Progenitor cell of endocrine pancreas (in vitro differentiated cells): ENCODE results near the gene ATP6AP1. TPM values are rescaled to one million over a fixed set of nuclear protein-coding genes. Genes with fewer than 3 reads are reported as not detected.

Experiments used
- DNase-seq: peaks from one replicate; pipeline ENCODE4 v3.0.0; 2021; ENCODE audit warnings: low spot score; ENCODE audit not compliant: unreplicated experiment
- H3K27ac Mint-ChIP-seq: 2 replicates; pipeline ENCODE4 v1.8.0; 2021; ENCODE audit warnings: mild to moderate bottlenecking, moderate library complexity, mixed read lengths
- H3K27me3 Mint-ChIP-seq: 2 replicates; pipeline ENCODE4 v1.8.0; 2021; ENCODE audit warnings: mixed read lengths
- H3K36me3 Mint-ChIP-seq: 2 replicates; pipeline ENCODE4 v1.8.0; 2022; ENCODE audit warnings: mixed read lengths; ENCODE audit not compliant: insufficient read depth
- H3K4me1 Mint-ChIP-seq: 2 replicates; pipeline ENCODE4 v1.8.0; 2021; ENCODE audit warnings: low read depth, mixed read lengths
- H3K4me3 Mint-ChIP-seq: 2 replicates; pipeline ENCODE4 v1.8.0; 2021; ENCODE audit warnings: low read depth, mild to moderate bottlenecking, moderate library complexity, mixed read lengths
- H3K9me3 Mint-ChIP-seq: 2 replicates; pipeline ENCODE4 v1.8.0; 2021; ENCODE audit warnings: low read depth, mixed read lengths
- total RNA-seq: library from RNA; stranded (reverse); gene quantifications from 2 replicates; pipeline ENCODE4 v1.2.1, GENCODE V29; 2021
- TF ChIP-seq, protein P1 (sequence below): fragments of 200-600 bp; sonication (generic); IDR thresholded peaks from one replicate; pipeline ENCODE4 v1.5.0; 2021; ENCODE audit warnings: antibody characterized with exemption, mild to moderate bottlenecking; ENCODE audit not compliant: unreplicated experiment

Gene ATP6AP1
- total RNA-seq, 1 donor from 2014 or later: 82.1 TPM

DNA sequence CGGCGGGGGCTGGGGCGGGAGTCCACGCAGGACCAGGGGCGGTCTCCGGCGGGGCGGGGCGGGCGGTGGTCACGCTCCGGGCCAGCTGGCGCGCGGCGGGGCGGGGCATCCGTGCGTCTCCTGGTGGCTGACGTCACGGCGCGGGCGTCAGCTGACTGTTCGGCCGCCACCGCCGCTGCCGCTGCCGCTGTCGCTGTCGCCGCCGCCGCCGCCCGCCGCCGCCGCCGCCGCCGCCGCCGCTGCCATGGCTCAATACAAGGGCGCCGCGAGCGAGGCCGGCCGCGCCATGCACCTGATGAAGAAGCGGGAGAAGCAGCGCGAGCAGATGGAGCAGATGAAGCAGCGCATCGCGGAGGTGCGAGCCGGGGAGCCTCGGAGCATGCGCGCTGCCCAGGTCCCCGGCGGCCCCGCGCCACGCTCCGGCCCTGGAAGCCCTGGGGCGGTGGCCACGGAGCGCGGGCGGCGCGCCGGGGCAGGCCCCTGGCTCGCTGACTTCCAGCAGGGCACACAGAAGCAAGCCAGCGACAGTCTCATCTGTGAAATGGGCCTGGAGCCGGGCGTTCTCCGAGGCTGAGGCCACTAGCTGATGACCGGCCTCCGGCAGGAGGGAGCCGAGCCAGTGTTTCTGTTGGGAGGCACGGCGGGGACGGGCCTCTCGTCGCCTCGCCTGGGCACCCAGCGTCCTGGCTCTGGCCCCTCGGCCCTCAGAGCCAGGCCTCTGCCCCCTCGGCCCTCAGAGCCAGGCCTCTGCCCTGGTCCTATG is 15.7 kb downstream of the ATP6AP1 start, which contains the start of gene FAM50A:
Gene FAM50A, plus strand, starts transcription at position 150 of the 763 bp plus-strand sequence. Its CDS starts 95 bp downstream, at position 245.
- no peaks in the 10 kb centered on the region for H3K27me3 Mint-ChIP-seq
- peak within 1 kb of the TSS; percentile 72 for H3K4me3 Mint-ChIP-seq
- peaks cover 4% of the 10 kb centered on the region for H3K9me3 Mint-ChIP-seq
- DNase-seq: peak; percentile 50
- TF ChIP-seq, protein P1, sequence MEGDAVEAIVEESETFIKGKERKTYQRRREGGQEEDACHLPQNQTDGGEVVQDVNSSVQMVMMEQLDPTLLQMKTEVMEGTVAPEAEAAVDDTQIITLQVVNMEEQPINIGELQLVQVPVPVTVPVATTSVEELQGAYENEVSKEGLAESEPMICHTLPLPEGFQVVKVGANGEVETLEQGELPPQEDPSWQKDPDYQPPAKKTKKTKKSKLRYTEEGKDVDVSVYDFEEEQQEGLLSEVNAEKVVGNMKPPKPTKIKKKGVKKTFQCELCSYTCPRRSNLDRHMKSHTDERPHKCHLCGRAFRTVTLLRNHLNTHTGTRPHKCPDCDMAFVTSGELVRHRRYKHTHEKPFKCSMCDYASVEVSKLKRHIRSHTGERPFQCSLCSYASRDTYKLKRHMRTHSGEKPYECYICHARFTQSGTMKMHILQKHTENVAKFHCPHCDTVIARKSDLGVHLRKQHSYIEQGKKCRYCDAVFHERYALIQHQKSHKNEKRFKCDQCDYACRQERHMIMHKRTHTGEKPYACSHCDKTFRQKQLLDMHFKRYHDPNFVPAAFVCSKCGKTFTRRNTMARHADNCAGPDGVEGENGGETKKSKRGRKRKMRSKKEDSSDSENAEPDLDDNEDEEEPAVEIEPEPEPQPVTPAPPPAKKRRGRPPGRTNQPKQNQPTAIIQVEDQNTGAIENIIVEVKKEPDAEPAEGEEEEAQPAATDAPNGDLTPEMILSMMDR: no peak
- H3K4me1 Mint-ChIP-seq: no peaks in the 10 kb centered on the region
- H3K27ac Mint-ChIP-seq: peak within 1 kb of the TSS; percentile 82
- peaks cover 9% of the 10 kb centered on the region for H3K36me3 Mint-ChIP-seq

DNA sequence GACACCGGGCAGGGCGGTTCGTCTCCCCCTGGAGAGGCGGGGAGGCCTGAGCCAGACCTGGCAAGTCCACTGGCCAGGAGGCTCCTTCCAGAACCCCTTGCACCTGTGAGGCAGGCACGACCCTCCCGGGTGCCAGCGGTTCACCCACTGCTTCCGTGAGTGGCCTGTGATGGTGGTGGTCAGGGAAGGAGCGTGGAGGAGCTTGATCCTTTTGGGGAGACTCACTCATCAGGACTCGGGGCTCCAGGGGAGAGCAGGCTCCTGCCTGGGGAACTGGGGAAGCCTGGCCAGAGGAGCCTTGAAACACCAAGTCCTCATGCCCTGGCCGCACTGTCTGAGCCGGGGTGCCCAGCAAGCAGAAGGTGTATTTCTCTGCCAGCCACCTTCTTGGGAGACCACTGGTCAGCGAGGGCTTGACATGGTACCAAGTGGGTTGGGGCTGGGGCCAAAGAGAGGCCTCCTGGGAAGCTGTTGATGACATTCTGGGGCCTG is 16.3 kb downstream of the ATP6AP1 start:
- Mint-ChIP-seq H3K9me3 (peaks cover 4% of the 10 kb centered on the region), H3K4me3 (peak overlapping the region; percentile 42), H3K36me3 (peaks cover 9% of the 10 kb centered on the region), H3K4me1 (no peaks in the 10 kb centered on the region), H3K27ac (no peak overlapping the region), H3K27me3 (no peaks in the 10 kb centered on the region)
- TF ChIP-seq, protein P1: no peak
- DNase-seq: no peak

DNA sequence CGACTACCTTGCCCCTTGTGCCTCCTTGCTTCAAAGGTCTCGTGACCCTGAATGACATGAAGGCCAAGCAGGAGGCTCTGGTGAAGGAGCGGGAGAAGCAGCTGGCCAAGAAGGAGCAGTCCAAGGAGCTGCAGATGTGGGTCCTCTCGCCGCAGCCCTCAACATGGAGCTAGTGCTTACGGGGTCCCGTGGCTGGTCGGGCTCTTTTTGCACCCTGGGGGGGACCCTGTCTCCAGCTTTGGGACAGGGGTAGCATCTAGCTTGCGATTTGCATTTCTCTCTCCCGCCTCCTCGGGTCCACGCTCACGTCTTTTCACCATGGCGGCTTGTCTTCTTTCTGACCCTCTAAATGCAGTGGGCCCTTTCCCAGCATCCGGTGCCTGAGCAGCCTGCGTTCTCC is 17.3 kb downstream of the ATP6AP1 start:
- TF ChIP-seq, protein P1: no peak
- peaks cover 4% of the 10 kb centered on the region for H3K9me3 Mint-ChIP-seq
- no peak for DNase-seq
- peaks cover 10% of the 10 kb centered on the region for H3K36me3 Mint-ChIP-seq
- H3K27ac Mint-ChIP-seq: no peak overlapping the region
- no peaks in the 10 kb centered on the region for H3K27me3 Mint-ChIP-seq
- peak overlapping the region; percentile 42 for H3K4me3 Mint-ChIP-seq
- no peaks in the 10 kb centered on the region for H3K4me1 Mint-ChIP-seq

DNA sequence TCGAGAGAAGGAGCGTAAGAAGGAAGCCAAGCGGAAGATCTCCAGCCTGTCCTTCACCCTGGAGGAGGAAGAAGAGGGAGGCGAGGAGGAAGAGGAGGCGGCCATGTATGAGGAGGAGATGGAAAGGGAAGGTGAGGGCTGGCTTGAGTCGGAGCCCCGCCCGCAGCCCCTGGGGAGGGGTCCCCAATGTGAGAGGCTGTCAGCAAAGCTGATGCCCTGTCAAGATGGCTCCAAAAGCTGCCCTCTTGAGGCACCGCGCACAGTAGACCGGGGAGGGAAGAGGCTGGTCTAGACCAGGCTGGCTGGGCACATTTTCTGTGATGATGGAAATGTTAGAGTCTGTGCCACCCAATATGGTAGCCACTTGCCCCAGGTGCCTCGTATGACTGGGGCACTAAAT is 18.0 kb downstream of the ATP6AP1 start:
- H3K27me3 Mint-ChIP-seq: no peaks in the 10 kb centered on the region
- TF ChIP-seq, protein P1: no peak
- peaks cover 10% of the 10 kb centered on the region for H3K36me3 Mint-ChIP-seq
- H3K27ac Mint-ChIP-seq: no peak overlapping the region
- H3K4me1 Mint-ChIP-seq: no peaks in the 10 kb centered on the region
- peaks cover 4% of the 10 kb centered on the region for H3K9me3 Mint-ChIP-seq
- DNase-seq: no peak
- no peak overlapping the region for H3K4me3 Mint-ChIP-seq

- Mint-ChIP-seq H3K9me3 (peaks cover 7% of the 10 kb centered on the region), H3K27ac (no peak overlapping the region), H3K36me3 (peaks cover 14% of the 10 kb centered on the region), H3K4me3 (no peak overlapping the region), H3K27me3 (no peaks in the 10 kb centered on the region), H3K4me1 (no peaks in the 10 kb centered on the region)
- TF ChIP-seq, protein P1: no peak
- no peak for DNase-seq
Measured at GRCh38 chrX:154448484-154448883, 20.0 kb downstream of the ATP6AP1 start.
